Posterior cingulate gyrus (tissue), 11 donors: ENCODE data around the gene KIFAP3.
"Not testable (repeated sequence)": the region's sequence is repeated elsewhere in the genome, so short reads cannot be mapped to it uniquely, and the experiment has no call there.

ENCODE experiments used
- DNase-seq, 10 donors: peaks; one replicate each; pipeline versions ENCODE4 v3.0.0 to v3.0.0-alpha.2; 2020 to 2021; ENCODE audit warnings: mixed read lengths in 3 of 10
- intact Hi-C: fragments of 100-400 bp; cut with DNase I; formaldehyde crosslinking; loops from one replicate; pipeline ENCODE4 v1.15.1; 2023

KIFAP3 gene

GRCh38 chr1:170074250-170075157 is at the start of gene KIFAP3:
Gene KIFAP3 (minus strand): TSS chr1:170074695. CDS start chr1:170074467, 228 bp downstream.
- intact Hi-C loops: loop anchor here (1.0 to 10.0 kb wide), 2 partner anchors 180 to 460 kb away; partner anchors contain the start of gene GORAB

GRCh38 chr1:170122366-170122765 is 47.9 kb upstream of the KIFAP3 start:
- no peak for DNase-seq
- intact Hi-C loops: no loop called here

More at GRCh38 chr1:170074250-170075157, at the start of gene KIFAP3:
- DNase-seq: peak; percentile 90 to 99 (median 94)

GRCh38 chr1:170114906-170115305 is 40.4 kb upstream of the KIFAP3 start:
- DNase-seq: no peak
- intact Hi-C loops: no loop called here

GRCh38 chr1:170113140-170113539 is 38.6 kb upstream of the KIFAP3 start:
- peak in 1 of 10 donors; percentile 38 for DNase-seq
- intact Hi-C loops: not testable (repeated sequence)

- DNase-seq: no peak
- intact Hi-C loops: no loop called here
Observed at GRCh38 chr1:170097449-170097948, 23.0 kb upstream of the KIFAP3 start.

- DNase-seq: no peak
- intact Hi-C loops: no loop called here
Observed at GRCh38 chr1:170096806-170097340, 22.4 kb upstream of the KIFAP3 start.

- DNase-seq: no peak
- intact Hi-C loops: no loop called here
Observed at GRCh38 chr1:170095976-170096748, 21.7 kb upstream of the KIFAP3 start.

GRCh38 chr1:170094697-170095616 is 20.5 kb upstream of the KIFAP3 start:
- intact Hi-C loops: not testable (repeated sequence)
- DNase-seq: peak in 2 of 10 donors; percentile 36 to 53

GRCh38 chr1:170086399-170087032 is 12.0 kb upstream of the KIFAP3 start:
- no peak for DNase-seq
- intact Hi-C loops: no loop called here

GRCh38 chr1:170085091-170085490 is 10.6 kb upstream of the KIFAP3 start:
- intact Hi-C loops: no loop called here
- no peak for DNase-seq

- DNase-seq: no peak
- intact Hi-C loops: loop anchor here (10.0 kb wide), 1 partner anchor 456 kb away; the partner anchor contains the start of gene GORAB
Observed at GRCh38 chr1:170078610-170079189, 4.2 kb upstream of the KIFAP3 start.

- no peak for DNase-seq
- intact Hi-C loops: loop anchor here (10.0 kb wide), 1 partner anchor 457 kb away; the partner anchor contains the start of gene GORAB
Observed at GRCh38 chr1:170077926-170078325, 3.4 kb upstream of the KIFAP3 start.

GRCh38 chr1:170076952-170077351 is 2.5 kb upstream of the KIFAP3 start:
- DNase-seq: not testable (repeated sequence)
- intact Hi-C loops: loop anchor here (10.0 kb wide), 1 partner anchor 458 kb away; the partner anchor contains the start of gene GORAB

- intact Hi-C loops: loop anchor here (10.0 kb wide), 1 partner anchor 459 kb away; the partner anchor contains the start of gene GORAB
- DNase-seq: no peak
Observed at GRCh38 chr1:170076199-170076598, 1.7 kb upstream of the KIFAP3 start.

- intact Hi-C loops: loop anchor here (10.0 kb wide), 1 partner anchor 460 kb away; the partner anchor contains the start of gene GORAB
Observed at GRCh38 chr1:170075186-170075585, 691 bp upstream of the KIFAP3 start.

GRCh38 chr1:170073893-170074249 is 624 bp downstream of the KIFAP3 start:
- intact Hi-C loops: loop anchor here (1.0 to 10.0 kb wide), 2 partner anchors 180 to 461 kb away; partner anchors contain the start of gene GORAB
- DNase-seq: peak in 2 of 10 donors; percentile 25 to 63

More at GRCh38 chr1:170075186-170075585, 691 bp upstream of the KIFAP3 start:
- DNase-seq: no peak

- intact Hi-C loops: loop anchor here (10.0 kb wide), 1 partner anchor 463 kb away; the partner anchor contains the start of gene GORAB
- DNase-seq: no peak
Observed at GRCh38 chr1:170071378-170071777, 3.1 kb downstream of the KIFAP3 start.

GRCh38 chr1:170068923-170069322 is 5.6 kb downstream of the KIFAP3 start:
- no peak for DNase-seq
- intact Hi-C loops: no loop called here
